DMS153 (cell line): ENCODE measurements around the gene CELA2B.

Source experiments
- DNase-seq: peaks from one replicate; lab custom pipeline; 2025; lab: John Stamatoyannopoulos, UW

CELA2B gene

DNA sequence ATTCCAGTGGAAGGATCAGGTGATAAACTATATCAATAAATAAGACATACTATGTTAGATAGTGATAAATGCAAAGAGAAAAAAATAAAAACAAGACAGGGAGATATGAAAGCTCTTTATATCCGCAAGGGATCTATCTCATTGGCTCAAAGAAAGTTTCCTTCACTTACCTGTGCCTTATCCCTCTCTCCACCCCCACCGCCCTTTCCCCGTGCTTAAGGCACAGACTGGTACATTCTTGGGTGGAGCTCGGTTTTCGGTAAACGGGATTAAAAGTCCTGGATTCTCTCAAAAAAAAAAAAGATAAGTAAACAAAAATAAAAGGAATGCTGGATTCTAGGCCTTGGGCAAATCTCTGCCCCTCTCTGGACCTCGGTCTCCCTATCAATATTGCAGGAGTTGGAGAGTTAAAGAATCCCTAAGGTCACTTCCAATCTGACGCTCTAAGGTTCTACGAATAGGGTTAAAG lies 50.2 kb downstream of the CELA2B start:
- DNase-seq: no peak

DNA sequence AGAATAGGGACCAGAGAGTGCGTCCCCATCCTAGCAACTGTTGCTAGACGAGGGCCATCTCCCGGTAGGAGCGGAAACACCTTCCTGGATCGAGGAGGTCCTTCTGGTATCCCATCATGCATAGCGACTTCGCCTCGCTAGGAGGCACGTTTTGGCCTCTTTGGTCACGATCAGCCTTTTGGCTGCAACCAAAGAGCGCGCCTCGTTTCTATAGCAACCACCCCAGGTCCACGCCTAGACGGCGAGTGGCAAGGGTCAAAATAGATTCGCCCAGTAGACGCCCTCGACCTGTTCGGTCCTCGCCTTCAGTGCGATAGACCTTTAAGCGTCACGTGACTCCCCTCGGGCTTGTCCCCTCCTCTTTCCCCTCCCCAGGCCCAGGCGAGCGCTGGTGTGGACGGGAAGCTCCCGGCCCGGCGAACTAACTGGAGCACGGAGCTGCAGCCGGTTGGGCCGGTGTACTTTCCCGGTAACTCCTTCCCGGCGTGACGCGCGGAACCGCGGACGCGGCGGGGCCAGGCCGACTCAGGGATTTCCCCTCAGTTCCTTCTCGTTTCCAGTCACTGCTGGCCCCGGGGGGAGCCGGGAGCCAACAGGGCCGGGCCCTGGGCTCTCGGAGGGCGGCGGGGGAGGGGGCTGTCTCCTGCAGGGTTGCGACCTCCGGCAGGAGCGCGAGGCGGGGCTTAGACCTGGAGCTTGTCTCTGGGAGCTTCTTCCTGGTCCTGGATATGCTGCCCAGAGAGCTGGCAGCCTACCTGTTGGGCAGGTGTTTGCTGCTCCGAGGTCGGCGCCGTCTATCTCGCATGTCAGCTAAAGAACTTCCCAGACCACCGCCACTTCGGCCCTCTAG lies 50.8 kb downstream of the CELA2B start, which contains the start of gene DNAJC16:
Gene DNAJC16, plus strand, starts transcription at position 359 of the 850 bp plus-strand sequence. CDS start 2,258 bp downstream, outside the sequence.
- peak; percentile 100 for DNase-seq

DNA sequence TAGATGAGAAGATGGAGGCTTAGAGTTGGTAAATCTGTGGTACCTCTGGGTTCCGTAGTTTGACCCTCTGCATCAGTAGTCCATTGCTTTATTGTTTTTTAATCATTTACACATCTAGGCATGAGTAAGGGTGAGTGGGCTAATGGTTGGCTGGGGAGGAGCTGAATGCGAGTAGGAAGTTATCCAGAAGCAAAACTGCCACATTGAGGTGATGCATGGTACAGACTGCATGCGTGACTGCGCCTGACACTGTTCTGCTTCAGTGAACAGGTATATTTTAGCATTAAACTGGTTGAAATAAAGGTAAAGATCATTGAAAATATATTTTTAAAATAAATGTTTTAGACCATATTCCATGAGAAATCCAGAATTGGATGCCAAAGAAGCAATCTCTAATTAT lies 55.1 kb downstream of the CELA2B start:
- DNase-seq: no peak

DNA sequence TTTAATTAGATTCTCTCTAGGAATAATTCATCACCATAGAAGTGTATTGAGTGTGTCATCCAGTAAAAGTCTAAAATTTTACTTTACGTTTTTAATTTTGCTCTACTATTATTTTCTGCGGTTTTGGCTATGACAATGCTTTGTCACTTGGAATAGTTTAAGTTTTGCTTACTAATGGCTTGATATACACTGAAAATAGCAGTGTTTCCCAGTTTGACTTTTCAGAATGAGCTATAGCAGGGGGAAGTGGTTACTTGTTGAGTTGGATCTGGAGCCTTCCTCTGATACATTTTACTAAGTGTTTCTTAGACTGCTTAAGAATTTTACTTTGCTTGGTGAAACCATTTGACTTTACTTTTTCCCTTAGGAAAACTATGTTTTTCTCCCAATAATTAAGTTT lies 55.8 kb downstream of the CELA2B start:
- no peak for DNase-seq

GRCh38 chr1:15538771-15539170 lies 62.9 kb downstream of the CELA2B start:
- DNase-seq: no peak

DNA sequence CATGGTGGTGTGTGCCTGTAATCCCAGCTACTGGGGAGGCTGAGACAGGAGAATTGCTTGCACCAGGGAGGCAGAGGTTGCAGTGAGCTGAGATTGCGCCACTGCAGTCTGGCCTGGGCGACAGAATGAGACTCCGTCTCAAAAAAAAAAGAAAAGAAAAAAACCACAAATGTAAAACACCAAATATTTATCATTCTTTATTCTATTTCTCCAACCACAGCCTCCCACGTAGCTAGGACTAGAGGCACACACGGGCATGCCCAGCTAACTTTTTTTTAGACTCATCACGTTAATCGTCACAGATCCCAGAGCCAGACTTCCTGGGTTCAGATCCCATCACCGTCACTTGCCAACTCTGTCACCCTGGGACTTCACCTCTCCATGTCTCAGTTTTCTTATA lies 64.3 kb downstream of the CELA2B start:
- no peak for DNase-seq
